Suppressor macrophage treated with lipopolysaccharide for 4 hours (primary cell): ENCODE measurements around the gene TYRO3.
"Not testable (repeated sequence)": the region's sequence is repeated elsewhere in the genome, so short reads cannot be mapped to it uniquely, and the experiment has no call there.

Experiments used
- DNase-seq: peaks from one replicate; pipeline ENCODE4 v3.0.0-alpha.2; 2020

TYRO3 gene

GRCh38 chr15:41554915-41555314, 4.1 kb upstream of the TYRO3 start:
- no peak for DNase-seq

- peak; percentile 27 for DNase-seq
Measured at GRCh38 chr15:41556677-41557076, 2.3 kb upstream of the TYRO3 start.

GRCh38 chr15:41557673-41558399, 1.2 kb upstream of the TYRO3 start:
- peak; percentile 66 for DNase-seq

- no peak for DNase-seq
Measured at GRCh38 chr15:41559239-41559782, 299 bp downstream of the TYRO3 start.

GRCh38 chr15:41560572-41560874, 1.5 kb downstream of the TYRO3 start:
- DNase-seq, result no peak

GRCh38 chr15:41561104-41561776, 2.2 kb downstream of the TYRO3 start:
- DNase-seq, result no peak

GRCh38 chr15:41561777-41562145, 2.7 kb downstream of the TYRO3 start:
- DNase-seq, result no peak

GRCh38 chr15:41562244-41562643, 3.2 kb downstream of the TYRO3 start:
- no peak for DNase-seq

- no peak for DNase-seq
Measured at GRCh38 chr15:41562784-41563198, 3.8 kb downstream of the TYRO3 start.

- no peak for DNase-seq
Measured at GRCh38 chr15:41564286-41564959, 5.4 kb downstream of the TYRO3 start.

GRCh38 chr15:41564960-41565502, 6.0 kb downstream of the TYRO3 start:
- DNase-seq, result no peak

GRCh38 chr15:41565702-41566101, 6.7 kb downstream of the TYRO3 start:
- no peak for DNase-seq

GRCh38 chr15:41566121-41566885, 7.3 kb downstream of the TYRO3 start:
- peak; percentile 51 for DNase-seq

- DNase-seq, result no peak
Measured at GRCh38 chr15:41567261-41567660, 8.2 kb downstream of the TYRO3 start.

GRCh38 chr15:41567862-41568261, 8.8 kb downstream of the TYRO3 start:
- DNase-seq, result no peak

- DNase-seq, result no peak
Measured at GRCh38 chr15:41568350-41569017, 9.5 kb downstream of the TYRO3 start.

- DNase-seq, result not testable (repeated sequence)
Measured at GRCh38 chr15:41569232-41569631, 10.2 kb downstream of the TYRO3 start.

GRCh38 chr15:41570764-41571163, 11.8 kb downstream of the TYRO3 start:
- no peak for DNase-seq

- no peak for DNase-seq
Measured at GRCh38 chr15:41571948-41572347, 12.9 kb downstream of the TYRO3 start.

GRCh38 chr15:41572866-41573265, 13.9 kb downstream of the TYRO3 start:
- DNase-seq, result no peak

- DNase-seq, result no peak
Measured at GRCh38 chr15:41573396-41573795, 14.4 kb downstream of the TYRO3 start.

- no peak for DNase-seq
Measured at GRCh38 chr15:41574158-41574557, 15.1 kb downstream of the TYRO3 start.
